K562 (cell line): ENCODE measurements around the gene ATG10. TPM values are rescaled to one million over a fixed set of nuclear protein-coding genes. Genes with fewer than 3 reads are reported as not detected.

Experiments
- ELF1 ChIP-seq: fragments of 200-800 bp; sonication (Bioruptor generic); IDR thresholded peaks from 2 replicates; pipeline ENCODE4 v1.6.1; 2016; ENCODE audit warnings: missing genetic modification characterization, missing compliant biosample characterization
- FOXA3 ChIP-seq, 2 experiments: fragments of 450-650 bp in 1 of 2; sonication (generic) in 1 of 2; formaldehyde crosslinking; IDR thresholded peaks in 1 of 2; conservative IDR thresholded peaks in 1 of 2; 2 replicates each; pipeline versions ENCODE4 v1.4.0 to v1.8.0; 2020 to 2022; ENCODE audit warnings: mild to moderate bottlenecking in 2 of 2, missing genetic modification reagents in 1 of 2
- FOXK2 ChIP-seq, 2 experiments: fragments of 450-650 bp; IDR thresholded peaks in 1 of 2; conservative IDR thresholded peaks in 1 of 2; 2 replicates each; pipeline ENCODE4 v1.6.1; 2016; ENCODE audit warnings: low read depth in 2 of 2, mild to moderate bottlenecking in 1 of 2
- NR4A1 ChIP-seq, 2 experiments: fragments of 250-450 bp in 1 of 2; fragments of 450-650 bp in 1 of 2; sonication (Bioruptor Pico) in 1 of 2; IDR thresholded peaks; 2 replicates each; pipeline versions ENCODE4 v1.4.0 to v1.6.1; 2016 to 2020; ENCODE audit warnings: mild to moderate bottlenecking in 2 of 2, missing compliant biosample characterization in 1 of 2, missing genetic modification characterization in 1 of 2, moderate library complexity in 1 of 2
- POLR2H ChIP-seq: IDR thresholded peaks from 2 replicates; pipeline ENCODE4 v1.6.1; 2016; ENCODE audit warnings: missing genetic modification characterization, low read depth, mild to moderate bottlenecking, control low read depth, missing compliant biosample characterization, moderate library complexity
- RBM14 ChIP-seq: fragments of 200-400 bp; formaldehyde crosslinking; IDR thresholded peaks from 2 replicates; pipeline ENCODE4 v1.6.1; 2018; ENCODE audit warnings: low read depth, mild to moderate bottlenecking, low read length, moderate library complexity, borderline replicate concordance; ENCODE audit not compliant: insufficient read depth
- RBM34 ChIP-seq: fragments of 200-400 bp; formaldehyde crosslinking; IDR thresholded peaks from 2 replicates; pipeline ENCODE4 v1.6.1; 2018; ENCODE audit warnings: low read length, borderline replicate concordance; ENCODE audit not compliant: insufficient read depth
- RUNX1 ChIP-seq: sonication (generic); IDR thresholded peaks from 2 replicates; pipeline ENCODE4 v1.6.1; 2016; ENCODE audit warnings: antibody characterized with exemption, low read depth
- ZC3H8 ChIP-seq: fragments of 450-650 bp; IDR thresholded peaks from 2 replicates; pipeline ENCODE4 v1.6.1; 2017
- ZNF707 ChIP-seq: fragments of 250-450 bp; sonication (Bioruptor Pico); conservative IDR thresholded peaks from 2 replicates; pipeline ENCODE4 v1.8.0; 2022; ENCODE audit warnings: inconsistent platforms, mild to moderate bottlenecking, moderate library complexity
- polyA plus RNA-seq, 8 experiments: library from polyadenylated mRNA; depleted of rRNA in 4 of 8; stranded (reverse) in 5 of 8; unstranded in 3 of 8; fragments of >200 nt; fragmentation: Nextera tagmentation in 2 of 8; fragmentation: Illumina TruSeq in 1 of 8; extraction: Ambion mirVana in 2 of 8; extraction: Trizol in 1 of 8; gene quantifications; 2 replicates each; pipeline versions ENCODE4 v1.2.1 to v1.2.3, GENCODE V29; 2011 to 2014; ENCODE audit warnings: inconsistent platforms in 1 of 8, missing spikeins in 1 of 8
- total RNA-seq, 7 experiments: library from RNA; depleted of rRNA in 6 of 7; stranded (reverse); fragments of >200 nt in 6 of 7; fragmentation: Illumina TruSeq in 2 of 7; extraction: Trizol in 2 of 7; gene quantifications; 2 replicates each; pipeline versions ENCODE4 v1.2.1 to v1.2.3, GENCODE V29; 2011 to 2021; ENCODE audit warnings: low replicate concordance in 1 of 7
- TF ChIP-seq, protein P1 (sequence below): fragments of 200-600 bp; sonication (generic); IDR thresholded peaks from one replicate; pipeline ENCODE4 v1.6.1; 2012; ENCODE audit warnings: mild to moderate bottlenecking, low read depth, low read length, inconsistent platforms
- TF ChIP-seq, protein P2 (sequence below): fragments of 450-650 bp; formaldehyde crosslinking; IDR thresholded peaks from 2 replicates; pipeline ENCODE4 v1.4.0; 2022; ENCODE audit warnings: missing genetic modification characterization

Gene ATG10
- total and polyA plus RNA-seq, 9 of the 15 experiments (the other 6 are each of a cell fraction or from before 2014, with no cell fraction given) = 7.0 to 18.8 (median 14.6) TPM

DNA sequence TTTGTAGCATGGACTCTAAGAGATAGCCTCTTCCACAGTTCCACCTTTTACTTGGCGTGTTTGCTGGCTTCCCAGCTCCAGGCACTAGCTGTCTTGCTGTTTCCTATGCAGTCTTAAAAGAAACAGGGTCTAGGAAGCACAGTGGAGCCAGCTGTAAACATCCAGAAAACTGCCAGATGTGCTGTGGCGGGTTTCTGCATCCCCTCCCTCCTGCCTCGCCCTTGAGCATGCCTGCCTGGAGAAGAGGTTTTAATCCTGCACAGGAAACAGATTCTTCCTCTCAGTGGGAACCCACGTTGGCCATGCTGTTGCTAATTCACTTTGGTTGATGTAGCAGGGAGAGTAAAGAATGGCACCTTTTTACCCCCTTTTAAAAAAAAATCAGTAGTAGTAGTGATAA is 185.1 kb downstream of the ATG10 start (continued):
- TF ChIP-seq, protein P1, sequence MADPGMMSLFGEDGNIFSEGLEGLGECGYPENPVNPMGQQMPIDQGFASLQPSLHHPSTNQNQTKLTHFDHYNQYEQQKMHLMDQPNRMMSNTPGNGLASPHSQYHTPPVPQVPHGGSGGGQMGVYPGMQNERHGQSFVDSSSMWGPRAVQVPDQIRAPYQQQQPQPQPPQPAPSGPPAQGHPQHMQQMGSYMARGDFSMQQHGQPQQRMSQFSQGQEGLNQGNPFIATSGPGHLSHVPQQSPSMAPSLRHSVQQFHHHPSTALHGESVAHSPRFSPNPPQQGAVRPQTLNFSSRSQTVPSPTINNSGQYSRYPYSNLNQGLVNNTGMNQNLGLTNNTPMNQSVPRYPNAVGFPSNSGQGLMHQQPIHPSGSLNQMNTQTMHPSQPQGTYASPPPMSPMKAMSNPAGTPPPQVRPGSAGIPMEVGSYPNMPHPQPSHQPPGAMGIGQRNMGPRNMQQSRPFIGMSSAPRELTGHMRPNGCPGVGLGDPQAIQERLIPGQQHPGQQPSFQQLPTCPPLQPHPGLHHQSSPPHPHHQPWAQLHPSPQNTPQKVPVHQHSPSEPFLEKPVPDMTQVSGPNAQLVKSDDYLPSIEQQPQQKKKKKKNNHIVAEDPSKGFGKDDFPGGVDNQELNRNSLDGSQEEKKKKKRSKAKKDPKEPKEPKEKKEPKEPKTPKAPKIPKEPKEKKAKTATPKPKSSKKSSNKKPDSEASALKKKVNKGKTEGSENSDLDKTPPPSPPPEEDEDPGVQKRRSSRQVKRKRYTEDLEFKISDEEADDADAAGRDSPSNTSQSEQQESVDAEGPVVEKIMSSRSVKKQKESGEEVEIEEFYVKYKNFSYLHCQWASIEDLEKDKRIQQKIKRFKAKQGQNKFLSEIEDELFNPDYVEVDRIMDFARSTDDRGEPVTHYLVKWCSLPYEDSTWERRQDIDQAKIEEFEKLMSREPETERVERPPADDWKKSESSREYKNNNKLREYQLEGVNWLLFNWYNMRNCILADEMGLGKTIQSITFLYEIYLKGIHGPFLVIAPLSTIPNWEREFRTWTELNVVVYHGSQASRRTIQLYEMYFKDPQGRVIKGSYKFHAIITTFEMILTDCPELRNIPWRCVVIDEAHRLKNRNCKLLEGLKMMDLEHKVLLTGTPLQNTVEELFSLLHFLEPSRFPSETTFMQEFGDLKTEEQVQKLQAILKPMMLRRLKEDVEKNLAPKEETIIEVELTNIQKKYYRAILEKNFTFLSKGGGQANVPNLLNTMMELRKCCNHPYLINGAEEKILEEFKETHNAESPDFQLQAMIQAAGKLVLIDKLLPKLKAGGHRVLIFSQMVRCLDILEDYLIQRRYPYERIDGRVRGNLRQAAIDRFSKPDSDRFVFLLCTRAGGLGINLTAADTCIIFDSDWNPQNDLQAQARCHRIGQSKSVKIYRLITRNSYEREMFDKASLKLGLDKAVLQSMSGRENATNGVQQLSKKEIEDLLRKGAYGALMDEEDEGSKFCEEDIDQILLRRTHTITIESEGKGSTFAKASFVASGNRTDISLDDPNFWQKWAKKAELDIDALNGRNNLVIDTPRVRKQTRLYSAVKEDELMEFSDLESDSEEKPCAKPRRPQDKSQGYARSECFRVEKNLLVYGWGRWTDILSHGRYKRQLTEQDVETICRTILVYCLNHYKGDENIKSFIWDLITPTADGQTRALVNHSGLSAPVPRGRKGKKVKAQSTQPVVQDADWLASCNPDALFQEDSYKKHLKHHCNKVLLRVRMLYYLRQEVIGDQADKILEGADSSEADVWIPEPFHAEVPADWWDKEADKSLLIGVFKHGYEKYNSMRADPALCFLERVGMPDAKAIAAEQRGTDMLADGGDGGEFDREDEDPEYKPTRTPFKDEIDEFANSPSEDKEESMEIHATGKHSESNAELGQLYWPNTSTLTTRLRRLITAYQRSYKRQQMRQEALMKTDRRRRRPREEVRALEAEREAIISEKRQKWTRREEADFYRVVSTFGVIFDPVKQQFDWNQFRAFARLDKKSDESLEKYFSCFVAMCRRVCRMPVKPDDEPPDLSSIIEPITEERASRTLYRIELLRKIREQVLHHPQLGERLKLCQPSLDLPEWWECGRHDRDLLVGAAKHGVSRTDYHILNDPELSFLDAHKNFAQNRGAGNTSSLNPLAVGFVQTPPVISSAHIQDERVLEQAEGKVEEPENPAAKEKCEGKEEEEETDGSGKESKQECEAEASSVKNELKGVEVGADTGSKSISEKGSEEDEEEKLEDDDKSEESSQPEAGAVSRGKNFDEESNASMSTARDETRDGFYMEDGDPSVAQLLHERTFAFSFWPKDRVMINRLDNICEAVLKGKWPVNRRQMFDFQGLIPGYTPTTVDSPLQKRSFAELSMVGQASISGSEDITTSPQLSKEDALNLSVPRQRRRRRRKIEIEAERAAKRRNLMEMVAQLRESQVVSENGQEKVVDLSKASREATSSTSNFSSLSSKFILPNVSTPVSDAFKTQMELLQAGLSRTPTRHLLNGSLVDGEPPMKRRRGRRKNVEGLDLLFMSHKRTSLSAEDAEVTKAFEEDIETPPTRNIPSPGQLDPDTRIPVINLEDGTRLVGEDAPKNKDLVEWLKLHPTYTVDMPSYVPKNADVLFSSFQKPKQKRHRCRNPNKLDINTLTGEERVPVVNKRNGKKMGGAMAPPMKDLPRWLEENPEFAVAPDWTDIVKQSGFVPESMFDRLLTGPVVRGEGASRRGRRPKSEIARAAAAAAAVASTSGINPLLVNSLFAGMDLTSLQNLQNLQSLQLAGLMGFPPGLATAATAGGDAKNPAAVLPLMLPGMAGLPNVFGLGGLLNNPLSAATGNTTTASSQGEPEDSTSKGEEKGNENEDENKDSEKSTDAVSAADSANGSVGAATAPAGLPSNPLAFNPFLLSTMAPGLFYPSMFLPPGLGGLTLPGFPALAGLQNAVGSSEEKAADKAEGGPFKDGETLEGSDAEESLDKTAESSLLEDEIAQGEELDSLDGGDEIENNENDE = no peak
- TF ChIP-seq NR4A1 (CRISPR knock-in tag; IDR thresholded peaks at IDR 0.05) (no peak), NR4A1 (tag; IDR thresholded peaks at IDR 0.05) (no peak), FOXK2 (conservative IDR thresholded peaks at IDR 0.05 in 1 of 2, IDR thresholded peaks at IDR 0.05 in 1 of 2; ENCODE audit: low read depth in 2 of 2) (no peak), POLR2H (tag) (no peak), RBM14 (no peak), ZC3H8 (no peak), FOXA3 (CRISPR knock-in tag; conservative IDR thresholded peaks at IDR 0.05 in 1 of 2, IDR thresholded peaks at IDR 0.05 in 1 of 2) (no peak), ELF1 (tag) (no peak), RUNX1 (no peak), ZNF707 (no peak), RBM34 (no peak)
- TF ChIP-seq, protein P2, sequence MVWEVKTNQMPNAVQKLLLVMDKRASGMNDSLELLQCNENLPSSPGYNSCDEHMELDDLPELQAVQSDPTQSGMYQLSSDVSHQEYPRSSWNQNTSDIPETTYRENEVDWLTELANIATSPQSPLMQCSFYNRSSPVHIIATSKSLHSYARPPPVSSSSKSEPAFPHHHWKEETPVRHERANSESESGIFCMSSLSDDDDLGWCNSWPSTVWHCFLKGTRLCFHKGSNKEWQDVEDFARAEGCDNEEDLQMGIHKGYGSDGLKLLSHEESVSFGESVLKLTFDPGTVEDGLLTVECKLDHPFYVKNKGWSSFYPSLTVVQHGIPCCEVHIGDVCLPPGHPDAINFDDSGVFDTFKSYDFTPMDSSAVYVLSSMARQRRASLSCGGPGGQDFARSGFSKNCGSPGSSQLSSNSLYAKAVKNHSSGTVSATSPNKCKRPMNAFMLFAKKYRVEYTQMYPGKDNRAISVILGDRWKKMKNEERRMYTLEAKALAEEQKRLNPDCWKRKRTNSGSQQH (CRISPR knock-in tag) = no peak
